Adrenal gland (tissue), 12 donors: ENCODE measurements around the gene CEP131. TPM values are rescaled to one million over a fixed set of nuclear protein-coding genes. Genes with fewer than 3 reads are reported as not detected.

Experiments used
- DNase-seq, 7 donors: peaks; one replicate each; pipeline ENCODE4 v3.0.0-alpha.2; 2019 to 2020
- H3K27ac ChIP-seq, 5 donors: fragments of 200-600 bp; sonication (generic) in 4 of 5; 1 replicate in 3 of 5; 2 replicates in 2 of 5; pipeline versions ENCODE4 v1.5.1 to v1.8.0; 2016 to 2020; ENCODE audit warnings: mild to moderate bottlenecking in 1 of 5
- H3K27me3 ChIP-seq: fragments of 200-600 bp; 2 replicates; pipeline ENCODE4 v1.8.0; 2021
- H3K36me3 ChIP-seq, 2 donors: fragments of 200-600 bp; replicated peaks in 1 of 2; 1 replicate in 1 of 2; 2 replicates in 1 of 2; pipeline versions ENCODE4 v1.5.1 to v1.8.0; 2018 to 2022
- H3K4me1 ChIP-seq, 2 donors: fragments of 200-600 bp; replicated peaks in 1 of 2; 1 replicate in 1 of 2; 2 replicates in 1 of 2; pipeline versions ENCODE4 v1.5.1 to v1.8.0; 2018 to 2021
- H3K4me3 ChIP-seq, 4 donors: fragments of 200-600 bp; sonication (generic) in 3 of 4; one replicate each; pipeline ENCODE4 v1.5.1; 2016 to 2018
- H3K9me3 ChIP-seq, 3 donors: fragments of 200-600 bp; sonication (generic) in 1 of 3; replicated peaks in 1 of 3; 1 replicate in 2 of 3; 2 replicates in 1 of 3; pipeline versions ENCODE4 v1.5.1 to v1.8.0; 2016 to 2021
- POLR2A ChIP-seq, 2 donors: fragments of 450-650 bp; IDR thresholded peaks; one replicate each; pipeline ENCODE4 v1.6.1; 2017; ENCODE audit warnings: antibody characterized with exemption in 2 of 2, mild to moderate bottlenecking in 2 of 2, moderate library complexity in 1 of 2
- WGBS, 4 donors: extraction: QIAGEN DNeasy Blood & Tissue Kit in 2 of 4; methylation state at CpG; one replicate each; pipeline versions ENCODE4 v1.1.5 to v1.1.7; 2013 to 2017; 5-methylcytosine and 5-hydroxymethylcytosine counted together
- intact Hi-C, 2 donors: fragments of 100-400 bp; cut with DNase I; formaldehyde crosslinking; loops; one replicate each; pipeline versions ENCODE4 v1.14.1 to v1.15.0; 2022 to 2023
- polyA plus RNA-seq, 3 donors: library from polyadenylated mRNA; stranded (reverse); fragments of 200-250 nt in 2 of 3; fragments of 350-450 nt in 1 of 3; fragmentation: Illumina TruSeq in 1 of 3; extraction: RNeasy Lipid Tissue Mini Kit (QIAGEN cat#74804) in 1 of 3; gene quantifications; one replicate each; pipeline ENCODE4 v1.2.3, GENCODE V29; 2013 to 2014
- total RNA-seq, 9 donors: library from RNA; depleted of rRNA in 4 of 9; stranded (reverse); fragments of >200 nt in 4 of 9; fragments of 120-200 nt in 1 of 9; fragmentation: NEBNext Ultra II Directional in 1 of 9; extraction: Animal tissue kit (Norgen Biotek cat#: 25700) in 1 of 9; gene quantifications; one replicate each; pipeline versions ENCODE4 v1.1.0 to v1.2.4, GENCODE V29; 2013 to 2023
- TF ChIP-seq, protein P1 (sequence below), 6 experiments: fragments of 450-650 bp in 4 of 6; fragments of 200-600 bp in 2 of 6; sonication (generic) in 1 of 6; IDR thresholded peaks; 1 replicate in 5 of 6; 2 replicates in 1 of 6; pipeline versions ENCODE4 v1.5.1 to v1.8.0; 2016 to 2021; ENCODE audit warnings: antibody characterized with exemption in 6 of 6, mild to moderate bottlenecking in 2 of 6, moderate library complexity in 1 of 6
- donor health status: healthy with polysubstance abuse.
- donor health status: Bipolar disorder and iron deficiency.
- donor health status: DM: yes; HTN: yes; CAD: no.
- donor health status: DM: no; HTN: no; CAD: no.
- donor health status: DM: no; HTN: no; CAD: no.
- donor health status: DM: yes; HTN: yes; CAD: no.

CEP131 gene
- total and polyA plus RNA-seq, 12 donors, result 0.81 to 55.8 (median 8.2) TPM

DNA sequence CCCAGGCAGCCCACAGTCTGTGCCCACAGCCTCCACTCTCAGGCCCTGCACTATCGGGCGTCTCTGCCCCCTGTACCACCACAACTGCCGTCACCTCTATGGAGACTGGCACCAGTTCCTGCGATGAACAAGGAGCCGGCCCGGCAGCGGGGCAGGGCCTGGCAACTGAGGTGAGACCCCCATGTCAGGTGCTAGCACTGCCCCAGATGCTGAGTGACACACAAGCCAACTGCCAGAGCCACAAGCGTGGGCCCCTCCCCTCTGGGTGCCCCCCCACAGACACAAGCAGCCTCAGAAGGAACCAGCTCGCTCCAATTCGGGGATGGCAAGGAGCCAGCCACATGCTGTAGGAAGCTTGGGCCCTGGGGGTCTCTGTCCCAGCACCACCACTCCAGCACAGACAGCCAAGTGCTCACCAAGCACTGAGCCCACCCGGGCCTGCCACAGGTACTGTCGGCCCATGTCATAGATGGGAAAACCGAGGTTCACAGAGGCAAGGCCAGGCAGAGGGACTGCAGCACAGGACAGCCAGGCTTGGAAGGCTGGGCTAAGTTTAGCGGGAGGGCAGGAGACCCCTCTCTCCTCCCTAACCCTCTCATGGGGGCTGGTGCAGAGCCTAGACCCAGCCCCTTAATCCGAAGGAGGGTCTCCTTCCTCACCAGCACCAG is 58.9 kb downstream of the CEP131 start:
- H3K27ac ChIP-seq, result peak overlapping the region in 1 of 5 donors; percentile 65
- TF ChIP-seq, protein P1, sequence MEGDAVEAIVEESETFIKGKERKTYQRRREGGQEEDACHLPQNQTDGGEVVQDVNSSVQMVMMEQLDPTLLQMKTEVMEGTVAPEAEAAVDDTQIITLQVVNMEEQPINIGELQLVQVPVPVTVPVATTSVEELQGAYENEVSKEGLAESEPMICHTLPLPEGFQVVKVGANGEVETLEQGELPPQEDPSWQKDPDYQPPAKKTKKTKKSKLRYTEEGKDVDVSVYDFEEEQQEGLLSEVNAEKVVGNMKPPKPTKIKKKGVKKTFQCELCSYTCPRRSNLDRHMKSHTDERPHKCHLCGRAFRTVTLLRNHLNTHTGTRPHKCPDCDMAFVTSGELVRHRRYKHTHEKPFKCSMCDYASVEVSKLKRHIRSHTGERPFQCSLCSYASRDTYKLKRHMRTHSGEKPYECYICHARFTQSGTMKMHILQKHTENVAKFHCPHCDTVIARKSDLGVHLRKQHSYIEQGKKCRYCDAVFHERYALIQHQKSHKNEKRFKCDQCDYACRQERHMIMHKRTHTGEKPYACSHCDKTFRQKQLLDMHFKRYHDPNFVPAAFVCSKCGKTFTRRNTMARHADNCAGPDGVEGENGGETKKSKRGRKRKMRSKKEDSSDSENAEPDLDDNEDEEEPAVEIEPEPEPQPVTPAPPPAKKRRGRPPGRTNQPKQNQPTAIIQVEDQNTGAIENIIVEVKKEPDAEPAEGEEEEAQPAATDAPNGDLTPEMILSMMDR (IDR thresholded peaks at IDR 0.05), result no peak
- TF ChIP-seq POLR2A (IDR thresholded peaks at IDR 0.05), result no peak
- WGBS, 4 donors, result 82 to 93% (median 89%) methylated on average over 5 to 15 of the region's 15 CpGs

DNA sequence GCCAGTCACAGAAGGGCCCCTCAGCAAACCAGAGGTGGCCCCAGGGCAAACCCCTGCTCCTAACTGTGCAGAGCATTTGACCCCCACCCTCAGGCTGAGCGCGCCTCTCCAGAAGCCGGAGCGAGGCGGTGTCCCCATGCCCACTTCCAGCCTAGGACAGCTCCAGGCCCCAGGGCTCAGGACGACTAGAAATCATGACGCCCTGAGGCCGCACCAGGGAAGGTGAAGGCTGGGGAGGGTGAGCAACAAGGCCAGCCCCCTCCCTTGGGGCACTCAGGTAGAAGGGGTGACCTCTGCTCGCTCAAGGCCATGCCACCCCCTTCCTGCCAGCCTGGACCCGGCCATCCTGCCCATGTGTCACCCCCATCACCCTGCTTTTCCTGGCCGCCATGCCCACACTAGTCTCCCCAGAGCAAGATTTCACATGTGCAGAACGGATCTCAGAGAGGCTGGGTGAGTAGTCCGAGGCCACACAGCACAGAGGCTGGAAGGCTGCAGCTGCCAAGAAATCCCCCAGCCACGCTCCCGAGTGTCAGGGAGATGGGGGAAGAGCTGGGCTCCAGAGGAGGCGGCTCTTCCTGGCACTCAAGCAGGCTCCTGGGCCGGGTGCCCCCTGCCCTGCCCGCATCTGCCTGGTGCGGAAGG is 59.6 kb downstream of the CEP131 start:
- Histone ChIP-seq H3K9me3 (no peaks in the 10 kb centered on the region), H3K4me3 (no peak overlapping the region), H3K27me3 (peaks cover 6% of the 10 kb centered on the region), H3K4me1 (peaks cover 7 to 17% of the 10 kb centered on the region in 2 donors), H3K27ac (no peak overlapping the region), H3K36me3 (no peaks in the 10 kb centered on the region)
- intact Hi-C loops, result no loop called here
- 82 to 100% (median 84%) methylated on average over 4 to 19 of the region's 19 CpGs for WGBS, 4 donors
- DNase-seq, result no peak
- no peak for TF ChIP-seq POLR2A (IDR thresholded peaks at IDR 0.05)
- TF ChIP-seq, protein P1 (IDR thresholded peaks at IDR 0.05), result no peak

More for the DNA sequence above, 58.9 kb downstream of the CEP131 start:
- no peaks in the 10 kb centered on the region for H3K36me3 ChIP-seq
- H3K4me1 ChIP-seq, result peaks cover 7 to 17% of the 10 kb centered on the region in 2 donors
- H3K9me3 ChIP-seq, result no peaks in the 10 kb centered on the region
- no peak overlapping the region for H3K4me3 ChIP-seq
- peaks cover 6% of the 10 kb centered on the region for H3K27me3 ChIP-seq
- no peak for DNase-seq
- intact Hi-C loops, result no loop called here

DNA sequence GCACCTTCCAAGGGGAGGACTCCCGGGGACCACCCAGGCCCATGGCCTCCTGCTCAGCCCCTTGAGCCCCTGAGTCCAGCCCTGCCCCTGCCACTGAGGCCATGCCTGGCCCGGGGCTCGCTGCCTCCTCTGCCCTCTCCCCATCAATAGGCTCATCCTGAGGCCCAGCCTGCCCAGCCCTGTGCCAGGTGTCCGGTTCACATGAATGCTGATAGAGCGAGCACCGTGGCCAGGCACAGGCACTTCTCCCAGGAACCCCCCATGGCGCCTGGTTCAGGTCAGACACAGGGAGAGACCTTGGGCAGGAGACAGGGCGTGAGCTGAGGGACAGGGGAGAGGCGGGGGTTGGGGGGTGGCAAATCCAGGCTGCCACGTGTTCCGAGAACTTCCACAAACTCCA is 60.3 kb downstream of the CEP131 start:
- no peak for DNase-seq
- Histone ChIP-seq H3K27ac (no peak overlapping the region), H3K4me1 (peaks cover 7 to 17% of the 10 kb centered on the region in 2 donors), H3K27me3 (peaks cover 6% of the 10 kb centered on the region), H3K36me3 (no peaks in the 10 kb centered on the region), H3K4me3 (no peak overlapping the region), H3K9me3 (no peaks in the 10 kb centered on the region)
- WGBS, 4 donors, result 74 to 86% (median 85%) methylated on average over 6 to 11 of the region's 11 CpGs
- TF ChIP-seq, protein P1 (IDR thresholded peaks at IDR 0.05), result no peak
- no peak for TF ChIP-seq POLR2A (IDR thresholded peaks at IDR 0.05)
- intact Hi-C loops, result no loop called here

DNA sequence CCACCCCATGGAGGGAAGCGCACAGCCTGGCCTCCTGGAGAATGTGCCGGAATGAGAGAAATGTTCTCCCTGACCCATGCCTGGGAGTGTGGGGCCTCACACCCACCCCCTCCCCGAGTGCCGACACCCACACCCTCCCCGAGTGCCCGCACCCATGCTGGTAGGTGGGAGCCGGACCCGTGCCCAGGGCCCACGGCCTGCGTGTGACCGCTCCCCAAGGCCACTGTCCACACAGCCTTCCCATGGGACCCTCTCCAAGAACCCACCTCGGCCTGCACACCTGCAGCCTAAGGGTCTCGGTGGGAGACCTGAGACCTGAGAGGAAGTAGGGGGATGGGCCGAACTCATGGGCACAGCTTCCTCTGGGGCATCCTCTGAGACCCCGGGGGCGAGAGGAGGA is 60.8 kb downstream of the CEP131 start:
- Histone ChIP-seq H3K36me3 (no peaks in the 10 kb centered on the region), H3K9me3 (no peaks in the 10 kb centered on the region), H3K4me3 (no peak overlapping the region), H3K27me3 (peaks cover 6% of the 10 kb centered on the region), H3K4me1 (peaks cover 7 to 17% of the 10 kb centered on the region in 2 donors), H3K27ac (no peak overlapping the region)
- no peak for DNase-seq
- 89 to 100% (median 94%) methylated on average over 1 to 16 of the region's 16 CpGs for WGBS, 4 donors
- intact Hi-C loops, result no loop called here
- TF ChIP-seq POLR2A (IDR thresholded peaks at IDR 0.05), result no peak
- TF ChIP-seq, protein P1 (IDR thresholded peaks at IDR 0.05), result no peak
